T1000 (cell line): ENCODE data around the gene CATSPERD.
"Not testable (repeated sequence)": the region's sequence is repeated elsewhere in the genome, so short reads cannot be mapped to it uniquely, and the experiment has no call there.

Source experiments
- DNase-seq: peaks from one replicate; lab custom pipeline; 2025; ENCODE audit warnings: mixed read lengths; lab: John Stamatoyannopoulos, UW

Gene CATSPERD

DNA sequence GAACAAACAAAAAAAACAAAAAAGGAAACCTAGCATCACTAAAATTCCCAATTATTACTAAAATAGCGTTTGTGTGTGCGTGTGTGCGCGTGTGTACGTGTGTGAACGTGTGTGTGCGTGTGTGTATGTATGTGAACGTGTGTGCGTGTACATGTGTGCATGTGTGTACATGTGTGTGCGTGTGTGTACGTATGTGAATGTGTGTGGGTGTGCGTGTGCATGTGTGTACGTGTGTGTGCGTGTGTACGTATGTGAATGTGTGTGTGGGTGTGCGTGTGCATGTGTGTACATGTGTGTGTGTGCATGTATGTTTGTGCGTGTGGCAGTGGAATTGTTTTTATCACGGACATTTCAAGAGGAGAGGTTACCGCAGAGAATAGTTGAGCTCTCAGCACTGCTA is 21.6 kb downstream of the CATSPERD start:
- no peak for DNase-seq

DNA sequence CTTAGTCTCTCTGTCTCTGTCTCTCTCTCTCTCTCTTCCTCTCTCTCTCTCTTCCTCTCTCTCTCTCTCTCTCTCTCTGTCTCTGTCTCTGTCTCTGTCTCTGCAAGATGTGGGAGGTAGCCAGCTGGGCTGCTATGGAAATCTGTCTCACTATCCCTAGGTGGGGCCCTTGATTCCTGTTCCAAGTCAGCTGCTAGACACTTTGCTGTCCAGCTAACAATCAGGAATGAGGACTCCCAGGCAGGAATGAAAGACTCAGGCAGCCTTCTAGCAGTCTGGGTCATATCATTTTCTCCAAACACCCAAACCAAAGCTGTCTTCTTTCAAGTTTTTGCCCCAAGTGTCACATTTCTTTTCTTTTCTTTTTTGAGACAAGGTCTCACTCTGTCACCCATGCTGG is 23.2 kb downstream of the CATSPERD start:
- no peak for DNase-seq

GRCh38 chr19:5744999-5745398 is 24.6 kb downstream of the CATSPERD start:
- DNase-seq = not testable (repeated sequence)

- not testable (repeated sequence) for DNase-seq
Observed at GRCh38 chr19:5748920-5749319, 28.5 kb downstream of the CATSPERD start.

DNA sequence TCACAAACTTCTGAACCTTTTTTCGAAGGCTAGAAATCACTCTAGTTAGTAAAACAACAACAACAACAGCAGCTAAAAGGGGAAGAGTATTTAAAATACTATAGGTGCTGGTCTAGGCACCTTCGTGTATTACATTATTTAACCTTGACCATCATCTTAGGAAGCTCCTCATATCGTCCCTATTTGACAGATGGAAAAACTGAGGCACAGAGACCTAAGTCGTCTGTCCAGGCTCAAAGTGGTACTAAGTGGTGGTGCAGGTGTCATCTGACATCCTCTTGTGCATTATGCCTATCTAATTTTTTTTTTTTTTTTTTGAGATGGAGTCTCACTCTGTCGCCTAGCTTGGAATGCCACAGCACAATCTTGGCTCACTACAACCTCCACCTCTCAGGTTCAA is 29.1 kb downstream of the CATSPERD start:
- DNase-seq = no peak

DNA sequence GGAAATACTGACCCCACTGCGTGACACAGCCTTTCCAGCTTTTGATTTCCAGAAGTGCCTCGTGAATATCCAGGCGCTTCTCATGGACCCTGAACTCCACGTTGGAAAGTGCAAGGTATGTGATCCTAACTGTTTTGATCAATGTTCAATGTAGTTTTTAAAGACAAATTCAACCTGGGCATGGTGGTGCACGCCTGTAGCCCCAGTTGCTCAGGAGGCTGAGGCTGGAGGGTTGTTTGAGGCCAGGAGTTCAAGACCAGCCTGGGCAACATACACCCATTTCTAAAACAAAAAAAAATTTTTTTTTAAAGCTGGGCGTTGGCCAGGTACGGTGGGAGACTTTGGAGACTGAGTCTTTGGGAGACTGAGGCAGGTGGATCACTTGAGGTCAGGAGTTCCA is 31.3 kb downstream of the CATSPERD start:
- no peak for DNase-seq

DNA sequence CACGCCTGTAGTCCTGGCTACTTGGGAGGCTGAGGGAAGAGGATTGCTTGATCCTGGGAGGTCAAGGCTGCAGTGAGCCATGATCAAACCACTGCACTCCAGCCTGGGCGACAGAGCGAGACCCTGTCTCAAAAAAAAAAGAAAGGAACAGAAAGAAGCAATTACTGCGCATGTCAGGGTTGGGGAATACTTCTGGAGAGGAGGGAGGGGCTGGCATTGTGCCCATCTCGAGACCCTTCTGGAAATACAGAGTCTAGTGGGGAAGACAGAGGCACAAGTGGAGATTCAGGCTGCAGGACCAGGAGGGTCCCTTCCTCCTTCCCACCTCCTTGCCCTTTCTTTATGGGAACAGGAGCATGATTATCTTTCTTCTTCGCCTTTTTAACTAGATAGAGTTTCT is 33.3 kb downstream of the CATSPERD start:
- no peak for DNase-seq

- no peak for DNase-seq
Observed at GRCh38 chr19:5762608-5763217, 42.3 kb downstream of the CATSPERD start.

DNA sequence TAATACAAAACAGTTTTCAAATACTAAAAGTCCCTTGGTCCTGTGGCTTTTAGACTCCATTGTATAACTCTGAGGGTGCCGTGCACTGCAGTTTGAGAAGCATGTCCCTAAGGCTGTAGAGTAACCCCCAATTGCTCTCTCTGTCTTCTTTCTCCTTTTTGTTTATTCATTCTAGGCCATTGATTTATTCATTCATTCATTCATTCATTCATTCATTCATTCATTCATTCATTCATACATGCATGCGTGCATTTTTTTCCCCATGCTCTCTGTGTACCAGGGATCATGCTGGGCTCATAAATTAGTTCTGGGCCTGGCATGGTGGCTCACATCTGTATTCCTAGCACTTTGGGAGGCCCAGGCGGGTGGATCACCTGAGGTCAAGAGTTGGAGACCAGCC is 44.8 kb downstream of the CATSPERD start:
- DNase-seq = no peak

DNA sequence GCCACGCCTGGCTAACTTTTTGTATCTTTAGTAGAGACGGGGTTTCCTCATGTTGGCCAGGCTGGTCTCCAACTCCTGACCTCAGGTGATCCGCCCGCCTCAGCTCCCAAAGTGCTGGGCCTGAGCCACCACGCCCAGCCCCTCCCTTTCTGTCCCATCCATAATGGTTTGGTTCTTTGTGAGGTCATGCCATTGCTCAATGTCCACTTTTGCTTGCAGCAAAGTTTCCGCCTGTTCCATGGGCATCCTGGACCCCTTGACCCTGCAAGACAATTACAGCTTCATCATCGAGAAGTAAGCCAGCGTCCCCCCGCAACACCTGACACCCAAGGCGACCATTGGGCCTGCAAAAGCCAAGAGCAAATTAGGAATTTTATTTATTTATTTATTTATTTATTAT is 47.5 kb downstream of the CATSPERD start:
- no peak for DNase-seq

DNA sequence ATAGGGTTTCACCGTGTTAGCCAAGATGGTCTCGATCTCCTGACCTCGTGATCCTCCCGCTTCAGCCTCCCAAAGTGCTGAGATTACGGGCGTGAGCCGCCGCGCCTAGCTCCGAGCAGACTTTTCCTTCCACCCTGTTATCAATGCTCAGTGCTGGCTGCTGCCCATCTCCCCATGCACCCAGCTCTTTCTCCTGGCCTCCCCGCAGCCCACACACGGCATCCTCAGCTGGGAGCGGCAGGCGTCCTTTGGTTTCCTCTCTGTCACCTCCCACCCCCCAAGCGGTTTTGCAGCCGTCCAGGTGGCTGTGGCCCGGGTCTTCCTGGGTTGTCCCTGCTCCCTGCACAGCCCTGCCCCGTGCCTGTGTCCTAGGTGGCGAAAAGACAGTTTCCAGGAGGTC is 52.0 kb downstream of the CATSPERD start:
- DNase-seq = no peak

GRCh38 chr19:5773276-5773675 is 52.8 kb downstream of the CATSPERD start:
- DNase-seq = no peak

GRCh38 chr19:5774921-5775320 is 54.5 kb downstream of the CATSPERD start:
- DNase-seq = no peak

- DNase-seq = peak; percentile 9
Observed at GRCh38 chr19:5775668-5776309, 55.4 kb downstream of the CATSPERD start.

GRCh38 chr19:5778402-5778801 is 58.0 kb downstream of the CATSPERD start:
- DNase-seq = no peak

- not testable (repeated sequence) for DNase-seq
Observed at GRCh38 chr19:5780916-5781315, 60.5 kb downstream of the CATSPERD start.

GRCh38 chr19:5782322-5782721 is 61.9 kb downstream of the CATSPERD start:
- no peak for DNase-seq

DNA sequence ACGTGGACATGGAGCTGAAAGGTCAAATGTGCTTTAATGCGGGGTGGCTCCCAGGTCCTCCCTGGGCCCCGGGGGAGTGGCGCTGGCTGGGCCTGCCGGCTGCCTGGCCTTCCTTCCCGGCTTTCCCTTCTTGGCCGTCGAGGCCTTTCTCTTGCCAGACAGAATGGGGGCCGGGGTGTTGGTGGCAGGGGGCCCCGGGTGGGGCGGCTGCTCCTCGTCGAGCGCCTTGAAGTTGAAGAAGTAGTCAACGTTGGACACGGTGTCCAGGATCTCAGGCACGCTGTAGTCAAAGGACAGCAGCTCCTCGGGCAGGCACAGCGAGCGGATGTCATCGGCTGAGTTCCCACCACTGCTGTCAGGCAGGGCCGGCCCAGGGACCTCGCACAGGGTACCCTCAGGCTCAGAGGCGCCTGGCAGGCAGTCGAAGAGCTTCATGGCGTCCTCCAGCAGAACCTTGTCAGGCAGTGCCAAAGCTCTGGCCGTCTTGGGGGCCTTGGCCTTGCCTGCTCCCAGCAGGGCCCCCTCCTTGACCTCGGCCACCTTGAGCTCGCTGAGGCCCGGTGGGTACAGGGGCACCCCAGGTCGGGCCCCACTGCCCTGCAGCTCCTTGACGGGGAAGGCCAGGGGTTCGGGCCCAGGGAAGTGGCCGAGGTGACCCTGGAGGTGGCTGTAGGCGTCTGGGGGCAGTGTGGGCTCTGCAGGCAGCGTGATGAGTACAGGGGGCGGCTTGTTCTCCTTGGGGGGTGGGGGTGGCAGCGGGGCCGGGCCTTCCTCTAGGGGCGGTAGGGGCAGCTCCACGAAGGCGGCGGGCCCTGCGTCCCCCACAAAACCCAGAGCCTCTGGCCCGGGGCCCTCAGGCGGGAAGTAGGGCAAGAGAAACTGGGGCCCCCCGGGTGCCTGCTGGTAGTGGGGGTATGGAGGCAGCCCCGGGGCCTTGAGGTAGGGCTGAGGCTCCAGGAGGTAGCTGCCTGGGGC is 62.8 kb downstream of the CATSPERD start:
- DNase-seq = no peak

- no peak for DNase-seq
Observed at GRCh38 chr19:5784581-5785147, 64.2 kb downstream of the CATSPERD start, which contains the start of gene PRR22. PRR22 (minus strand) TSS chr19:5784746; CDS start chr19:5784660, 86 bp downstream.

- no peak for DNase-seq
Observed at GRCh38 chr19:5785423-5785822, 65.0 kb downstream of the CATSPERD start.

DNA sequence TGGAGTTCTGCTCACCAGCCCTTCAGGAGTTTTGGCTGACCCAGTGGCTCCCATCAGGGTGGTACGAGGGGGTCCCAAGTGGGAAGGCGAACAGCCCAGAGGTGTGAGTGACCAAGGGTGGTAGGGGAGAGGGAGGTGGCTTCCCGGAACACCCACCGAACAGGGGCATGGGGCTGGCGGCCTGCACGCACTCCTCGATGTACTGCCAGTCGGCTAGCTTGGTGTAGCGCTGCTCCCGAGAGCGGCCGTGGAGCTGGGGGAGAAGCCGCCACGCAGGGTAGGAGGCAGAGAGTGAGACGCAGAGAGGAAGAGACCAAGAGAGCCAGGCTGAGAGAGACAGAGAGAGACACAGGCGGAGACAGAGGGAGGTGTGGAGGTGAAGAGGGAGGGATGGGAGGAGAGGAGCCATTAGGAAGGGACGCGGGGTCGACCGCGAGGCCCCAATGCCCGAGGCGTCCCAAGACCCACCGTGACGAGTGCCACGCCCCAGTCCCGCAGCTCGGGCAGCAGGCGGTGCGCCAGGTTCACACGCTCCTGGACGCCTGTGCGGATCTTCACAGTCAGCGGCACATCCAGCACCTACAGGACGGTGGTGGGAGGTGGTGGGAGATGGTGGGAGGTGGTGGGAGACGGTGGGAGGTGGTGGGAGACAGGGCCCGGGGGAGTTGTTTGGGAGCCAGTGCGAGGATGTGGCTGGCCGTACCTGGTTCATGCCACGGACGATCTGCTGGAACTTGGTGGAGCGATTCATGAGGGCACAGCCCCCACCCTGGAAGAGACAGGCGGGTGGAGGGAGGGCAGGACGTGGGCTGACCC is 66.4 kb downstream of the CATSPERD start:
- DNase-seq = no peak
